Smooth muscle cell (in vitro differentiated cells): ENCODE results near the gene PAX3. TPM values are rescaled to one million over a fixed set of nuclear protein-coding genes. Genes with fewer than 3 reads are reported as not detected.

Experiments
- DNase-seq: peaks from one replicate; lab custom pipeline; 2025; ENCODE audit not compliant: unreplicated experiment; lab: John Stamatoyannopoulos, UW
- H2AFZ ChIP-seq: fragments of 200-600 bp; sonication (generic); 2 replicates; pipeline ENCODE4 v1.6.0; 2016; ENCODE audit warnings: antibody characterized with exemption, low read depth, mild to moderate bottlenecking
- H3F3A ChIP-seq: fragments of 200-600 bp; sonication (generic); 2 replicates; pipeline ENCODE4 v1.6.0; 2017; ENCODE audit warnings: antibody characterized with exemption, low read depth
- H3K27ac ChIP-seq: fragments of 200-600 bp; sonication (generic); 2 replicates; pipeline ENCODE4 v1.5.1; 2016; ENCODE audit warnings: low read depth, mild to moderate bottlenecking
- H3K27me3 ChIP-seq: fragments of 200-600 bp; sonication (generic); 2 replicates; pipeline ENCODE4 v1.6.1; 2016; ENCODE audit warnings: low read depth, mild to moderate bottlenecking
- H3K36me3 ChIP-seq: fragments of 200-600 bp; sonication (generic); 2 replicates; pipeline ENCODE4 v1.5.1; 2016; ENCODE audit warnings: low read depth
- H3K4me1 ChIP-seq: fragments of 200-600 bp; sonication (generic); 2 replicates; pipeline ENCODE4 v1.5.1; 2016; ENCODE audit warnings: low read depth
- H3K4me2 ChIP-seq: fragments of 200-600 bp; sonication (generic); 2 replicates; pipeline ENCODE4 v1.6.0; 2016; ENCODE audit warnings: mild to moderate bottlenecking
- H3K4me3 ChIP-seq: fragments of 200-600 bp; sonication (generic); 2 replicates; pipeline ENCODE4 v1.5.1; 2016; ENCODE audit warnings: mild to moderate bottlenecking
- H3K79me2 ChIP-seq: fragments of 200-600 bp; sonication (generic); 2 replicates; pipeline ENCODE4 v1.6.0; 2016; ENCODE audit warnings: low read depth, mild to moderate bottlenecking
- H3K9ac ChIP-seq: fragments of 200-600 bp; sonication (generic); 2 replicates; pipeline ENCODE4 v1.6.0; 2016; ENCODE audit warnings: low read depth
- H3K9me3 ChIP-seq: fragments of 200-600 bp; sonication (generic); replicated peaks from 2 replicates; pipeline ENCODE4 v1.5.1; 2016; ENCODE audit warnings: low read depth
- H4K20me1 ChIP-seq: fragments of 200-600 bp; sonication (generic); 2 replicates; pipeline ENCODE4 v1.6.0; 2016; ENCODE audit warnings: low read depth
- CTCF ChIP-seq: fragments of 200-600 bp; sonication (generic); IDR thresholded peaks from 2 replicates; pipeline ENCODE4 v1.5.1; 2017; ENCODE audit warnings: borderline replicate concordance, mild to moderate bottlenecking, antibody characterized with exemption; ENCODE audit not compliant: insufficient read depth, poor library complexity, severe bottlenecking
- WGBS: methylation state at CpG from one replicate; pipeline ENCODE4 v1.1.7; 2016; ENCODE audit warnings: low lambda C conversion rate; 5-methylcytosine and 5-hydroxymethylcytosine counted together
- polyA plus RNA-seq: library from polyadenylated mRNA; unstranded; fragments of >200 nt; fragmentation: Nextera tagmentation; extraction: Ambion mirVana; gene quantifications from 2 replicates; pipeline ENCODE4 v1.2.1, GENCODE V29; 2016
- total RNA-seq: library from RNA; depleted of rRNA; stranded (reverse); fragments of >200 nt; gene quantifications from 2 replicates; pipeline ENCODE4 v1.2.3, GENCODE V29; 2014

Gene PAX3
- total and polyA plus RNA-seq, 2 experiments from 2014 or later = 0.94 TPM; not detected in 1

- Histone ChIP-seq H3K27me3 (peaks cover 98% of the 10 kb centered on the region), H3K4me1 (peaks cover 36% of the 10 kb centered on the region), H3K4me3 (no peak overlapping the region), H4K20me1 (no peaks in the 10 kb centered on the region), H3K27ac (no peak overlapping the region), H3K9me3 (no peaks in the 10 kb centered on the region), H3K9ac (no peak overlapping the region), H3K36me3 (no peaks in the 10 kb centered on the region), H3K4me2 (no peak overlapping the region), H2AFZ (no peak overlapping the region), H3F3A (no peaks in the 10 kb centered on the region), H3K79me2 (no peaks in the 10 kb centered on the region)
- no peak for DNase-seq
- 46% methylated on average over 10 of the region's 10 CpGs for WGBS
- no peak for TF ChIP-seq CTCF
These were observed 57.5 kb downstream of the PAX3 start for GRCh38 chr2:222241128-222241870.

GRCh38 chr2:222240676-222241049 lies 58.1 kb downstream of the PAX3 start:
- no peak overlapping the region for H2AFZ ChIP-seq
- TF ChIP-seq CTCF = no peak
- no peaks in the 10 kb centered on the region for H3K36me3 ChIP-seq
- H3K4me1 ChIP-seq = peaks cover 36% of the 10 kb centered on the region
- no peak overlapping the region for H3K4me2 ChIP-seq
- no peak for DNase-seq
- peaks cover 98% of the 10 kb centered on the region for H3K27me3 ChIP-seq
- no peak overlapping the region for H3K4me3 ChIP-seq
- H3K9ac ChIP-seq = no peak overlapping the region
- H3K27ac ChIP-seq = no peak overlapping the region
- 60% methylated on average over 5 of the region's 5 CpGs for WGBS
- H4K20me1 ChIP-seq = no peaks in the 10 kb centered on the region
- H3K79me2 ChIP-seq = no peaks in the 10 kb centered on the region
- H3F3A ChIP-seq = no peaks in the 10 kb centered on the region
- H3K9me3 ChIP-seq = no peaks in the 10 kb centered on the region

- no peaks in the 10 kb centered on the region for H4K20me1 ChIP-seq
- H3K36me3 ChIP-seq = no peaks in the 10 kb centered on the region
- peaks cover 36% of the 10 kb centered on the region for H3K4me1 ChIP-seq
- H2AFZ ChIP-seq = no peak overlapping the region
- no peaks in the 10 kb centered on the region for H3K79me2 ChIP-seq
- TF ChIP-seq CTCF = no peak
- H3F3A ChIP-seq = no peaks in the 10 kb centered on the region
- H3K9me3 ChIP-seq = no peaks in the 10 kb centered on the region
- no peak overlapping the region for H3K27ac ChIP-seq
- whole genome bisulfite sequencing = 22% methylated on average over 15 of the region's 15 CpGs
- no peak for DNase-seq
- H3K4me3 ChIP-seq = no peak overlapping the region
- no peak overlapping the region for H3K4me2 ChIP-seq
- H3K27me3 ChIP-seq = peaks cover 97% of the 10 kb centered on the region
- no peak overlapping the region for H3K9ac ChIP-seq
These were observed 58.7 kb downstream of the PAX3 start for GRCh38 chr2:222239945-222240675.

GRCh38 chr2:222239091-222239490 lies 59.7 kb downstream of the PAX3 start:
- H3K27me3 ChIP-seq = peaks cover 97% of the 10 kb centered on the region
- H2AFZ ChIP-seq = no peak overlapping the region
- H3K4me3 ChIP-seq = no peak overlapping the region
- no peaks in the 10 kb centered on the region for H4K20me1 ChIP-seq
- no peak for TF ChIP-seq CTCF
- peaks cover 36% of the 10 kb centered on the region for H3K4me1 ChIP-seq
- DNase-seq = no peak
- H3K27ac ChIP-seq = no peak overlapping the region
- H3K4me2 ChIP-seq = no peak overlapping the region
- no peaks in the 10 kb centered on the region for H3K9me3 ChIP-seq
- no peaks in the 10 kb centered on the region for H3K36me3 ChIP-seq
- 79% methylated on average over 4 of the region's 4 CpGs for WGBS
- no peak overlapping the region for H3K9ac ChIP-seq
- no peaks in the 10 kb centered on the region for H3K79me2 ChIP-seq
- no peaks in the 10 kb centered on the region for H3F3A ChIP-seq
